DND-41 (cell line): Measurements from ENCODE around the gene IDH2.

Experiments
- CTCF ChIP-seq: IDR thresholded peaks from 2 replicates; pipeline ENCODE4 v1.5.1; 2012; ENCODE audit warnings: borderline replicate concordance, low read length, moderate library complexity, mild to moderate bottlenecking; ENCODE audit not compliant: poor library complexity, severe bottlenecking; ENCODE audit errors: extremely low read depth
- EZH2 ChIP-seq: IDR thresholded peaks from 3 replicates; pipeline ENCODE4 v1.6.1; 2012; ENCODE audit warnings: borderline replicate concordance, low read depth, mild to moderate bottlenecking, moderate library complexity, low read length, inconsistent platforms; ENCODE audit not compliant: severe bottlenecking

DNA sequence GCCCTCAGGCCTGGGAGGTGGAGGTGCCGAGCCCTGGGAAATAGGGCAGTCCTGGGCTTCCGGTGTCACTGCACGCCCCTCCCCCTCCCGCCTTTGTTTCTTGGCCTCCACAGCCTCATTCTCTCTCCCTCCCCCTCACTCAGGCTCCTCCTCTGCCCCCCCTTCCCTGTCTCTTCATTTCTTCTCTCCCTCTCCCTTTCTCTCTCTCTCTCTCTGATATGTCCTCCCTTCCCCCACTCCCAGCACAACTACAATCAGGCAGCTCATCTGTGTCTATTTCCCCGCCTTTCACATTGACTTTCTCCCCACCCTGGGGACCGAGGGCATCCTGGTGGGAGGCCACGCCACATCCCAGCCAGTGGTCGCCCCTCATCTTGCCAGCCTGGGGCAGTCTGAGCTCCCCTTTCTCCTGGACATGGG, 40.2 kb downstream of the IDH2 start:
- TF ChIP-seq CTCF, result no peak
- TF ChIP-seq EZH2, result no peak
